Activated T-helper 17 cell treated with anti-CD3 and anti-CD28 coated beads, Interleukin-2, amount 50 U/mL, for 72 hours (primary cell): Measurements from ENCODE around the gene LGALS3. TPM values are rescaled to one million over a fixed set of nuclear protein-coding genes. Genes with fewer than 3 reads are reported as not detected.

ENCODE experiments used
- ATAC-seq: fragments of 150-1000 bp; cut with Tn5 transposase; replicated peaks from 2 replicates; pipeline ENCODE4 v1.10.0; 2021; ENCODE audit warnings: mild to moderate bottlenecking, moderate library complexity
- H3K27ac Mint-ChIP-seq: one replicate; pipeline ENCODE4 v1.8.0; 2022; ENCODE audit warnings: mixed read lengths
- H3K27me3 Mint-ChIP-seq: one replicate; pipeline ENCODE4 v1.8.0; 2022; ENCODE audit warnings: mixed read lengths
- H3K36me3 Mint-ChIP-seq: one replicate; pipeline ENCODE4 v1.8.0; 2022; ENCODE audit warnings: low read depth, mild to moderate bottlenecking, mixed read lengths
- H3K4me1 Mint-ChIP-seq: one replicate; pipeline ENCODE4 v1.8.0; 2022; ENCODE audit warnings: mixed read lengths
- H3K4me3 Mint-ChIP-seq: one replicate; pipeline ENCODE4 v1.8.0; 2022; ENCODE audit warnings: mild to moderate bottlenecking, mixed read lengths
- H3K9me3 Mint-ChIP-seq: one replicate; pipeline ENCODE4 v1.8.0; 2022; ENCODE audit warnings: mixed read lengths
- total RNA-seq, 2 donors: library from RNA; stranded (reverse); gene quantifications; one replicate each; pipeline ENCODE4 v1.2.3, GENCODE V29; 2022

The LGALS3 gene
- total RNA-seq, 2 donors from 2014 or later = 63.4 to 258 TPM

DNA sequence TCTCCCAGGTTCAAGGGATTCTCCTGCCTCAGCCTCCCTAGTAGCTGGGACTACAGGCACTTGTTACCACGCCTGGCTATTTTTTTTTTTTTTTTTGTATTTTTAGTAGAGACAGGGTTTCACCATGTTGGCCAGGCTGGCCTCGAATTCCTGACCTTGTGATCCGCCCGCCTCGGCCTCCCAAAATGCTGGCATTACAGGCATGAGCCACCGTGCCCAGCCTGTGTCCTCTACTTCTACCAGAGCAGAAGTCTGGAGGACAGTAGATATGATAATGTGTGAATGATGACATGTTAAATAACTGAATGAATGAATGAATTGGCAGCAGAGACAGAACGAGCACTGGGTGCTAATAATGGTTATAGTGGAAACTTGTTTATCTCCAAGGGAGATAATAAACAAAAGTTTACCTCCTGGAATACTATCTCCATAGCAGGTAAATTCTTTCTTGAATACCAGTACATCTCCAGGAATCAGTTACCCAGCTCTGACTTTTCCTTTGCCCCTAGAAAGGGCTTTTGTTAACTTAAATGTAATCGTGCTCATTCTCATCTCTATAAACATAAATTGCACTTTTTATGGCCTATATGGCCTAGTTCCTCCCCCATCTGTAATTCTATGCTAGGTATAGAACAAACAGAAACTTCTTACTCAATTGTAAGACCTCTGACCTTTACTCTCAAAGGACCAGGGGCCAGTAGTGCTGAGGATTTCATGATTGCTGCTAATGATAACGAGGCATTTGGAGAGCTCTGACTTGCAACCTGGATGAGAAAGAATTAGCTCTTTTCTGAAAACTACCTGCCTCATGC, 7.2 kb upstream of the LGALS3 start:
- Mint-ChIP-seq H3K27me3 (no peaks in the 10 kb centered on the region), H3K4me3 (no peak overlapping the region), H3K4me1 (peaks cover 24% of the 10 kb centered on the region), H3K27ac (no peak overlapping the region), H3K36me3 (no peaks in the 10 kb centered on the region), H3K9me3 (no peaks in the 10 kb centered on the region)
- ATAC-seq = no peak

DNA sequence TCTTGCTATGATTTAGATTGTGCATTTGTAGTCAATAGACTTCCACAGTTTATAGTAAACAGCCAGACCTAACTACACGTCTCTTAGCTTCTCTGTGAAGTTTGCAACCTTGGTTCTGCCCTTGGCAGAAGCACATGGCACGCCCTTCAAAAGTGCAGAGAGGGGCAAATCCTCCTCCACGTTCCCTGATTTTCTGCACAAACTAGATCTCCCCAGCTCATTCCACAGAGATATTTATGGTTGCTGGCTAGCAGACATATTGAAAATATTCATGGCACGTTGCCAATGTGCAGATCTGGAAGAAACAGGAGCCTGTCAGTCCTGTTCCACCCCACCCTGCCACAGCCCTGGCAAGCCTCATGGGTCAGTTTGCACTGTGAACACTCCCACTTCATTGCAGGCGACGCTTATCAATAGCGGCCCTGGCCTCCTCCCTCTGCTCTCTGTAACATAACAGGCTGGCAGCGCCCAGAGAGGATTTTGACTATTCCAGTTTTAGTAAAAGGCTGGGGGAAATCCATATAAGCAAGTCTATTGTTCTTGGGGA, 6.5 kb upstream of the LGALS3 start:
- peaks cover 26% of the 10 kb centered on the region for H3K4me1 Mint-ChIP-seq
- no peak overlapping the region for H3K4me3 Mint-ChIP-seq
- no peaks in the 10 kb centered on the region for H3K36me3 Mint-ChIP-seq
- no peaks in the 10 kb centered on the region for H3K9me3 Mint-ChIP-seq
- ATAC-seq = no peak
- no peaks in the 10 kb centered on the region for H3K27me3 Mint-ChIP-seq
- H3K27ac Mint-ChIP-seq = peak overlapping the region; percentile 31

DNA sequence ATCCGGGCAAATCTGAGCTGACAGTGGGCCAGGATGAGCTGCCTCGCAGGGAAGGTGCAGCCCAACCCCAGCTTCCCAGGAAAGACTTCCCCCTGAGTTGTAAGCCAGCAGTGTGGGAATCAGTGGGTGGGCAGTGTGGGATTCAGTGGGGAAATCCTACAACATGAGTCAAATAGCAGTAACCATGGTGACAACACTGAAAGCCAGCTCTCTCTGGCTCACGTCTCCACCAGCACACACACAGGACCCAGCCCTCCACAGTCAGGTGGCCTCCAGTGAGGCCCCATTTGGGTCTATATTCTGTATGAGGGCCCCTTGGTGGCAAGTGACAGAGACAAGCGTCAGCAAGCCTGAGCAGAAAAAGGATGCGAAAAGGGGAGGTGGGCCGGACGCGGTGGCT, 6.0 kb upstream of the LGALS3 start:
- H3K9me3 Mint-ChIP-seq = no peaks in the 10 kb centered on the region
- peaks cover 26% of the 10 kb centered on the region for H3K4me1 Mint-ChIP-seq
- no peak overlapping the region for H3K4me3 Mint-ChIP-seq
- no peak for ATAC-seq
- H3K27me3 Mint-ChIP-seq = no peaks in the 10 kb centered on the region
- no peaks in the 10 kb centered on the region for H3K36me3 Mint-ChIP-seq
- H3K27ac Mint-ChIP-seq = peak overlapping the region; percentile 31

DNA sequence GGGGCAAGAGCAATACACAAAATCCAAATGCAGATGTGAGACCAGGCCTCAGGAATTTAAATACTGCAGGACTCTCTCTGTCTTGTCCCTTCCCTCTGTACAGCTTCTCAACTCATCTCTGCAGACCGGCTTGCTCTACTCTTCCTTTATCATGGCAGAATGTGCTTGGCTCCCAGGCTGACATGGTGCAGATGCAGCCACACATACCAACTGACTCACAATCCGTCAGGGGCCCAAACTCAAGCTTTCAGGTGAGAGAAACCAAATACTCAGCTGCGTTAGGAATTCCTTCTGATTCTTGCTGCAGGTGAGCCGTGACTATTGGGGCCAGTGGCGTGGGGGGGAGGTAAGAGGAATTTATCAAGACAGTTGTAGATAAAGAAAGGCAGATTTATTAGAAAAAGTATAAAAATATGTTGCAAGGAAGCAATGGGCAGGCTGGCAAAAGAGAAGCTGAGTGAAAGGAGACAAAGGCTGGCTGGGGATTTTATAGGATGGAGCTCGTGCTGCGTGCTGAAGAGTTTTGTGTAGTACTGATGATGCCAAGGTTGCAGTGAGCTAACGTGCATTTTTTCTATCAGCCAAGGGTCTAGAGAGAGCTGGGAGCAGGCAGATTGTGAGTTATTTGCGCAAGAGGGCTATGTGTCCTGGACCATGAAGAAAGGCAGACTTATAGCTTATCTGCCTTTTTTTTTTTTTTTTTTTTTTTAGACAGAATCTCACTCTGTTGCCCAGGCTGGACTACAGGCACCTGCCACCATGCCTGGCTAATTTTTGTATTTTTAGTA, 5.0 kb upstream of the LGALS3 start:
- ATAC-seq = no peak
- H3K27me3 Mint-ChIP-seq = no peaks in the 10 kb centered on the region
- H3K27ac Mint-ChIP-seq = no peak overlapping the region
- H3K9me3 Mint-ChIP-seq = no peaks in the 10 kb centered on the region
- no peaks in the 10 kb centered on the region for H3K36me3 Mint-ChIP-seq
- H3K4me3 Mint-ChIP-seq = no peak overlapping the region
- H3K4me1 Mint-ChIP-seq = peaks cover 26% of the 10 kb centered on the region

DNA sequence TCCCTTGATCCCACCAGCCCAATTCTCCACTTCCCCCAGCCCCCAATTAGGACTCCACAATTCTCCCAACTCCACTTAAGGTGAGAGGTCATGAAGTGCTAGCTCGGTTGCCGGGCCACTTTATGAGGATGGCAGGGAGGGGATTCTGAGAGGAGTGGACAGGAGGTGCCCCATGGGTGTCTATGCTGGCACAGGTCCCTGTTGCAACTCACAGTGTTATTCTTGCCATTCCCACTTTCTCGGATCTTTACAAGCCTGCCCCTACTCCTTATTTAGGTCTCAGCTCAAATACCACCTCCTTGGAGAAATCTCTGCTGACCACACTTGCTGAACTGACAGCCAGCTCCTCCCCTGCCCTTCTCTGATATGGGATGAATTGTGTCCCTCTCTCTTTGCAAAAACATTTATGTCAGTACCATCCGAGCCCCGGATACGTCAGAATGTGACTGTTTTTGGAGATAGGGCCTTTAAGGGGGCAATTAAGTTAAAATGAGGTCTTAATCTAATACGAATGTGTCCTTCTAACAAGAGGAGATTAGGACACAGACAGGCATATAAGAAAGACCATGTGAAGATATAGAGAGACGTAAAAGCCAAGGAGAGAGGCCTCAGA, 4.2 kb upstream of the LGALS3 start:
- Mint-ChIP-seq H3K9me3 (no peaks in the 10 kb centered on the region), H3K36me3 (no peaks in the 10 kb centered on the region), H3K27ac (peak overlapping the region; percentile 24), H3K4me1 (peaks cover 24% of the 10 kb centered on the region), H3K27me3 (no peaks in the 10 kb centered on the region), H3K4me3 (peak overlapping the region; percentile 3)
- ATAC-seq = no peak

DNA sequence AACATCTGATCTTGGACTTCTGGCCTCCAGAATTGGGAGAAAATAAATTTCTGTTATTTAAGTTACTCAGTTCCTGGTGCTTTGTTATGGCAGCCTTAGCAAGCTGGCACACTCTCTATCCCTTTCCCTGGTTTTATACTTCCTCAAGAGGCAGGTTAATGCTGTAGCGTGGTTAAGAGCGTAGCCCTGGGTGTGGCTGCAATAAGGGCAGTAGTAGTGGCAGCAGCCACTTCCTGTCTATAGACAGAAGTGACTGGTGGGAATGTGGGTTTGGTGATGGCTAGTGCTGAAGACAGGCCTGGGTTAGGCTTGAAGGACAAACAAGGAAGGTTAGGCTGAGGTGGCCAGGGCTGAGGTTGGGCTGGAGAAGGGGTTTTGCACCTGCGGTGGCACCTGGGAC, 3.6 kb upstream of the LGALS3 start:
- Mint-ChIP-seq H3K27ac (peak overlapping the region; percentile 24), H3K9me3 (no peaks in the 10 kb centered on the region), H3K36me3 (no peaks in the 10 kb centered on the region), H3K27me3 (no peaks in the 10 kb centered on the region), H3K4me1 (peaks cover 23% of the 10 kb centered on the region), H3K4me3 (peak overlapping the region; percentile 3)
- peak; percentile 34 for ATAC-seq

DNA sequence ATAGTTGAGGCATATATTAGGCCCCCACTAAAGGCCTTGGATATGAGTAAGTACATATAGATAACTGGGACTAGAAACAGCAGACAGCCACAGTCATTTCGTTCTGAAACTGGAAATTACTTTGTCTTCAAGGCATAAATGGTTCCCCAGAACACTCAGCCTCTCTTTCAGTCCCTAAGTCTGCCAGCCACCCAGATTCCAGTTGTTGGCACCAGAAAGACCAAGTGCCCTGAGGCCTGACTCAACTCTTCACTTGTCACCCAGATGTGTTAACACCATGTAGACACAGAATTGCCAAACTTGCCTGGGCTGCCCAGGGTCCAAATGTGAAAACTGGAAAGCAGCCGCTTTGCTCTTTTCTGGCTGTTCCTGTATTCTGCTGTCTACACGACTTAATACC, 3.0 kb upstream of the LGALS3 start:
- H3K4me1 Mint-ChIP-seq = peaks cover 21% of the 10 kb centered on the region
- H3K36me3 Mint-ChIP-seq = no peaks in the 10 kb centered on the region
- H3K9me3 Mint-ChIP-seq = no peaks in the 10 kb centered on the region
- no peaks in the 10 kb centered on the region for H3K27me3 Mint-ChIP-seq
- peak overlapping the region; percentile 24 for H3K27ac Mint-ChIP-seq
- peak; percentile 34 for ATAC-seq
- H3K4me3 Mint-ChIP-seq = peak overlapping the region; percentile 13

DNA sequence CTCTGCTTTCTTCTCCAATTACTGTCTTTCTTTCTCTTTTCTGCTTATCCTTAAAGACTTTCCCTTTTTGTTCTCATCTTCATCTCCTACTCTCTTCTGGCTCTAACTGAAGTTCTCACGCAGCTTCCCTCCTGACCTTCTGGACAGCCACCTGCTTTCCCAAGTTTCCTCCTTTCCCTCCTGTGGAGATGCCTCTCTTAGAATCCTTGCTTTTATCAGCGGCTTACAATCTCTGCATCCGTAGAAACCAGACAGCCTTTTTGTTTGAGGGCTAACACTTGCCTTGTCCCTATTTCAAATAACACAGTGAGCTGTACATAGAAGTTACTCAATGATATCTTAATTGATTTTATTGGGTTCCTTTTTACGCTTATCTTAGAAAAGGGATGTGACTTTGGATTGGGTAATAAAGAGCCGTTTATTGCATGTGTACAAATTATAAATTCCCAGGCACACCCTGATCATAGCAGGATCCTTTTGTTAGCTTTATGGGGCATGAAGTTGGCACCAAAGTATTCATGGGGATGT, 2.1 kb upstream of the LGALS3 start:
- H3K4me1 Mint-ChIP-seq = peaks cover 24% of the 10 kb centered on the region
- H3K4me3 Mint-ChIP-seq = peak overlapping the region; percentile 13
- H3K27me3 Mint-ChIP-seq = no peaks in the 10 kb centered on the region
- ATAC-seq = no peak
- H3K27ac Mint-ChIP-seq = no peak overlapping the region
- peaks cover 7% of the 10 kb centered on the region for H3K36me3 Mint-ChIP-seq
- H3K9me3 Mint-ChIP-seq = no peaks in the 10 kb centered on the region

DNA sequence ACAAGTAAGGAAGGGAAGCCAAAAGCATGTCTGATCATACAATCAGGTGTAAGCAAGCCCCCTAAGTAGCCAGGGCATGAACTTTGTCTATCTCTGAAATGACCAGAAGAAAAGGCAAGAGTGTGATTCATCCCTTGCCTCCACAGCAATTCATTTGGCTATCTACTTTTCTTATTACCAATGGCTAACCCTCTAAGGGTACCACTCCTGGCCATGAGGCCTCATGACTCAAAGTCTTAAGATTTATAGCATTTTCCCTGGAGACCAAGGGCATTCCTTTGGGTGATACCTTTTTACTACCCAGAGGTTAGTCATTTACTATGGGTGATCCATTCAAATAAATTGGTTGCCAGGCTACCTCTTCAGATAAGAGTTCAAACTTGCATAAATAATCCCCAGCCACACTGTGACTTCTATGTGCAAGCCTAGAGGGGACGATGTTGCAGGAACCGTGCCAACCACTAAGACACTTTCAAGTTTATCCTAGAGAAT, 1.5 kb upstream of the LGALS3 start:
- H3K27me3 Mint-ChIP-seq = no peaks in the 10 kb centered on the region
- no peak overlapping the region for H3K4me3 Mint-ChIP-seq
- peaks cover 7% of the 10 kb centered on the region for H3K36me3 Mint-ChIP-seq
- H3K9me3 Mint-ChIP-seq = no peaks in the 10 kb centered on the region
- peaks cover 24% of the 10 kb centered on the region for H3K4me1 Mint-ChIP-seq
- ATAC-seq = no peak
- H3K27ac Mint-ChIP-seq = no peak overlapping the region

DNA sequence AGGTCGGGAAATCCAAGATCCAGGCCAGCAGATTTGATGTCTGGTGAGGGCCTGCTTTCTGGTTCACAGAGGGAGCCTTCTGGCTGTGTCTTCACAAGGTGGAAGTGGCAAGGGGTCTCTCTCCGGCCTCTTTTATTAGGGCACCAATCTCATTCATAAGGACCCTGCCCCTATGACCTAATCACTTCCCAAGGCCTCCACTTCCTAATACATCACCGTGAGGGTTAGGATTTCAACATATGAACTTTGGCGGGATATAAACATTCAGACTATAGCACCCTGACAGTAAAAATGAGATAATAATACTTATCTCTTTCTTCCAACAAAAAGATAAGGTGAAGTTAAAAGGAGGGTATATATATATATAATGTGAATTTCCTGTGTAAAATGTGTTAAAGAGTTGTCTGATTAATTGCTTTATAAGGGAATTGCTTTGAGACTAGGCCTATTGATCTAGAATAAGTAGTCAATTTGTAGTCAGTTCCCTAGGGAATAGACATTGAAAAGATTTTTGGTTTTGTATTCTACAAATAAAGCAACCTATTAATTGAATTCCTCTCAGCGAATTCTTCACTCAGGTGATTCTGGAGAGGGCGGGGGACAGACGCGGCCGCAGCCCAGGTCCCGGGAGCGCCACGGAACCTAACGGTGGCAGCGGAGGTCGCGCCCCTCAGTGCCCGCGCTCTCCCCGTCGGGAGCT, 516 bp upstream of the LGALS3 start:
- Mint-ChIP-seq H3K27me3 (no peaks in the 10 kb centered on the region), H3K4me1 (peaks cover 24% of the 10 kb centered on the region), H3K27ac (peak overlapping the region; percentile 81), H3K36me3 (peaks cover 10% of the 10 kb centered on the region), H3K4me3 (peak overlapping the region; percentile 70), H3K9me3 (no peaks in the 10 kb centered on the region)
- ATAC-seq = no peak

DNA sequence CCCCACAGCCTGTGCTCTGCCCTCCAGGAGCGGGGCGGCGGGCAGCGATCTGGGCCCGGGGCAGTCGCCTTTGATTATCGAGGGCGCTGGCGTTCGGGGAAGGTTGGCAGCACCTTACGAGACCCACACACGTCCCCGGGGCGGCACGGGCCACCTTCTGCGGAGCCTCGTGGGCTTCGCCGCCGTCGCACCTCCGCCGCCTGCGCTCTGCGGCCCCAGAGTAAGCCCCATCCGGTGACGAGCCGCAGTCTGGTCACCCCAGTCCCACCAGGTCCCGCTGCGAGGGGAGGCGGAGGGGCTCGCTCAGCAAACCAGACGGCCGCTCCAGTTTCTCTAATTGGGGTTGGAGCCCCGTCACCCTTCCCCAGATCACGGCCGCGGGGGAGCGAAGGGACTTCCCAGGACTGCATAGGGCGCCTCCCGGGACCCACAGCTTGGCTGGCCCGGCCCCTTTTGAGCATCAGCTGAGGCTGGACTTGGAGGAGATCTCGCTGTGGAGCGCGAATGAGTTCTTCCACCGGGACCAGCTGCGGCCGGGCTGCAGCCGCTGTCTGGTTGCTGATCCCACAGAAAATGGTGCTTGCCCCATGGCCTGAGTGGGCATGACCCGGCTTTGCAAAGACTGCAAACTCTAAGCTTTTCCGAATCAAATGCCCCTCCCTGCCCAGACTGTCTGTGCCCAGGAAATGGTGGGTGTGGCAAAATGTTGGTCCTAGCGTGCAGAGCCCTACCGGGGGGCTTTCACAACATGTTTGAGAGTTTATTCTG, 560 bp downstream of the LGALS3 start:
- Mint-ChIP-seq H3K4me1 (peaks cover 20% of the 10 kb centered on the region), H3K27me3 (no peaks in the 10 kb centered on the region), H3K27ac (peak overlapping the region; percentile 74)

DNA sequence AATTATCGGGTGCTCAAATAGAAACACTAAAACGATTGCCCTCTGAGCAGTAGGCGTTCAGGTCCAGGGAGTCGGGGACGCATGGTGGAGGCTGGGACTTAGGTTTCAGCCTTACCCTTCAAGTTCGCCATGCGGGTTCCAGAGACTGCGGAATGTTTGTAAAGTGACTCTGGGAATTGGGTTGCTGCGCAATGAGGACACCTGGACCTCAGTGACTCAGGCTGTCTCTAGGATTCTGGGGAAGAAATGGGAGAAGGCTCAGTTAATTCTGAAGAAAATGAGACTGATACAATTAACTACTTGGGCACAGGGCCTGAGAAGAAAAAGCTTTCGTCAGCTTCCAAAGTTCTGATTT, 1.1 kb downstream of the LGALS3 start:
- Mint-ChIP-seq H3K9me3 (no peaks in the 10 kb centered on the region), H3K36me3 (peaks cover 24% of the 10 kb centered on the region), H3K27me3 (no peaks in the 10 kb centered on the region), H3K27ac (peak overlapping the region; percentile 74), H3K4me1 (peaks cover 20% of the 10 kb centered on the region), H3K4me3 (peak overlapping the region; percentile 70)
- ATAC-seq = no peak

More for the DNA sequence above, 560 bp downstream of the LGALS3 start:
- ATAC-seq = peak; percentile 74
- peaks cover 18% of the 10 kb centered on the region for H3K36me3 Mint-ChIP-seq
- no peaks in the 10 kb centered on the region for H3K9me3 Mint-ChIP-seq
- peak overlapping the region; percentile 70 for H3K4me3 Mint-ChIP-seq
